ENCODE measurements around the gene SLC43A2. TPM values are rescaled to one million over a fixed set of nuclear protein-coding genes. Genes with fewer than 3 reads are reported as not detected.

The SLC43A2 gene
- total RNA-seq, 2 donors from 2014 or later = 5.1 to 7.4 TPM

- Mint-ChIP-seq H3K27me3 (no peaks in the 10 kb centered on the region), H3K4me3 (no peak overlapping the region), H3K36me3 (ENCODE audit: low read depth) (no peaks in the 10 kb centered on the region), H3K4me1 (peaks cover 2% of the 10 kb centered on the region), H3K27ac (no peak overlapping the region)
- DNase-seq (no peak), ATAC-seq (no peak)
- no peaks in the 10 kb centered on the region for H3K9me3 ChIP-seq (ENCODE audit: control insufficient read depth, low read length, poor library complexity, severe bottlenecking)
Observed at GRCh38 chr17:1605681-1606351, 22.8 kb downstream of the SLC43A2 start.

- Mint-ChIP-seq H3K27ac (no peak overlapping the region), H3K27me3 (no peaks in the 10 kb centered on the region), H3K4me1 (peaks cover 2% of the 10 kb centered on the region), H3K36me3 (ENCODE audit: low read depth) (no peaks in the 10 kb centered on the region), H3K4me3 (no peak overlapping the region)
- DNase-seq = no peak
- no peaks in the 10 kb centered on the region for H3K9me3 ChIP-seq (ENCODE audit: control insufficient read depth, low read length, poor library complexity, severe bottlenecking)
- ATAC-seq = no peak
Observed at GRCh38 chr17:1604831-1605528, 23.7 kb downstream of the SLC43A2 start.

- H3K9me3 ChIP-seq (ENCODE audit: control insufficient read depth, low read length, poor library complexity, severe bottlenecking) = no peaks in the 10 kb centered on the region
- ATAC-seq (no peak), DNase-seq (no peak)
- no peaks in the 10 kb centered on the region for H3K36me3 Mint-ChIP-seq (ENCODE audit: low read depth)
- H3K4me1 Mint-ChIP-seq = no peaks in the 10 kb centered on the region
- H3K27me3 Mint-ChIP-seq = no peaks in the 10 kb centered on the region
- no peak overlapping the region for H3K27ac Mint-ChIP-seq
- no peak overlapping the region for H3K4me3 Mint-ChIP-seq
Observed at GRCh38 chr17:1601571-1601970, 27.1 kb downstream of the SLC43A2 start.

GRCh38 chr17:1598399-1599095, 30.1 kb downstream of the SLC43A2 start:
- H3K27me3 Mint-ChIP-seq = no peaks in the 10 kb centered on the region
- no peak overlapping the region for H3K4me3 Mint-ChIP-seq
- H3K36me3 Mint-ChIP-seq (ENCODE audit: low read depth) = no peaks in the 10 kb centered on the region
- DNase-seq = no peak
- H3K27ac Mint-ChIP-seq = no peak overlapping the region
- no peaks in the 10 kb centered on the region for H3K4me1 Mint-ChIP-seq
- H3K9me3 ChIP-seq (ENCODE audit: control insufficient read depth, low read length, poor library complexity, severe bottlenecking) = no peaks in the 10 kb centered on the region
- no peak for ATAC-seq

- Mint-ChIP-seq H3K27me3 (no peaks in the 10 kb centered on the region), H3K4me3 (no peak overlapping the region), H3K4me1 (no peaks in the 10 kb centered on the region), H3K27ac (no peak overlapping the region), H3K36me3 (ENCODE audit: low read depth) (no peaks in the 10 kb centered on the region)
- no peaks in the 10 kb centered on the region for H3K9me3 ChIP-seq (ENCODE audit: control insufficient read depth, low read length, poor library complexity, severe bottlenecking)
- DNase-seq (no peak), ATAC-seq (no peak)
Observed at GRCh38 chr17:1597861-1598342, 30.7 kb downstream of the SLC43A2 start.

- no peak for DNase-seq
- no peak overlapping the region for H3K27ac Mint-ChIP-seq
- H3K4me1 Mint-ChIP-seq = no peaks in the 10 kb centered on the region
- no peaks in the 10 kb centered on the region for H3K36me3 Mint-ChIP-seq (ENCODE audit: low read depth)
- no peak for ATAC-seq
- no peaks in the 10 kb centered on the region for H3K9me3 ChIP-seq (ENCODE audit: control insufficient read depth, low read length, poor library complexity, severe bottlenecking)
- no peak overlapping the region for H3K4me3 Mint-ChIP-seq
- H3K27me3 Mint-ChIP-seq = no peaks in the 10 kb centered on the region
Observed at GRCh38 chr17:1593630-1593931, 35.1 kb downstream of the SLC43A2 start.

GRCh38 chr17:1592751-1593629, 35.6 kb downstream of the SLC43A2 start:
- H3K27me3 Mint-ChIP-seq = no peaks in the 10 kb centered on the region
- peak; percentile 68 for ATAC-seq
- no peaks in the 10 kb centered on the region for H3K36me3 Mint-ChIP-seq (ENCODE audit: low read depth)
- no peak for DNase-seq
- no peaks in the 10 kb centered on the region for H3K9me3 ChIP-seq (ENCODE audit: control insufficient read depth, low read length, poor library complexity, severe bottlenecking)
- H3K4me3 Mint-ChIP-seq = no peak overlapping the region
- no peaks in the 10 kb centered on the region for H3K4me1 Mint-ChIP-seq
- H3K27ac Mint-ChIP-seq = no peak overlapping the region

- Mint-ChIP-seq H3K27me3 (no peaks in the 10 kb centered on the region), H3K4me3 (no peak overlapping the region), H3K4me1 (no peaks in the 10 kb centered on the region), H3K36me3 (ENCODE audit: low read depth) (no peaks in the 10 kb centered on the region), H3K27ac (no peak overlapping the region)
- DNase-seq (no peak), ATAC-seq (no peak)
- no peaks in the 10 kb centered on the region for H3K9me3 ChIP-seq (ENCODE audit: control insufficient read depth, low read length, poor library complexity, severe bottlenecking)
Observed at GRCh38 chr17:1591474-1592090, 37.1 kb downstream of the SLC43A2 start.

GRCh38 chr17:1590747-1591473, 37.7 kb downstream of the SLC43A2 start:
- ATAC-seq (no peak), DNase-seq (no peak)
- Mint-ChIP-seq H3K4me1 (no peaks in the 10 kb centered on the region), H3K4me3 (no peak overlapping the region), H3K36me3 (ENCODE audit: low read depth) (no peaks in the 10 kb centered on the region), H3K27me3 (no peaks in the 10 kb centered on the region), H3K27ac (no peak overlapping the region)
- no peaks in the 10 kb centered on the region for H3K9me3 ChIP-seq (ENCODE audit: control insufficient read depth, low read length, poor library complexity, severe bottlenecking)

GRCh38 chr17:1590029-1590746, 38.4 kb downstream of the SLC43A2 start:
- ATAC-seq (no peak), DNase-seq (no peak)
- no peaks in the 10 kb centered on the region for H3K36me3 Mint-ChIP-seq (ENCODE audit: low read depth)
- H3K27ac Mint-ChIP-seq = no peak overlapping the region
- H3K4me3 Mint-ChIP-seq = no peak overlapping the region
- H3K9me3 ChIP-seq (ENCODE audit: control insufficient read depth, low read length, poor library complexity, severe bottlenecking) = no peaks in the 10 kb centered on the region
- H3K27me3 Mint-ChIP-seq = no peaks in the 10 kb centered on the region
- H3K4me1 Mint-ChIP-seq = no peaks in the 10 kb centered on the region

- no peak overlapping the region for H3K4me3 Mint-ChIP-seq
- no peak for DNase-seq
- no peak for ATAC-seq
Observed at GRCh38 chr17:1588821-1589585, 39.6 kb downstream of the SLC43A2 start.

More at GRCh38 chr17:1588821-1589585, 39.6 kb downstream of the SLC43A2 start:
- Mint-ChIP-seq H3K27ac (no peak overlapping the region), H3K36me3 (ENCODE audit: low read depth) (no peaks in the 10 kb centered on the region), H3K4me1 (no peaks in the 10 kb centered on the region), H3K27me3 (no peaks in the 10 kb centered on the region)
- H3K9me3 ChIP-seq (ENCODE audit: control insufficient read depth, low read length, poor library complexity, severe bottlenecking) = no peaks in the 10 kb centered on the region

Measured in T-helper 17 cell (primary cell).